H9 (cell line): Measurements from ENCODE around the gene PLPP1. TPM values are rescaled to one million over a fixed set of nuclear protein-coding genes. Genes with fewer than 3 reads are reported as not detected.

ENCODE experiments used
- DNase-seq: peaks from one replicate; pipeline ENCODE4 v3.0.0-alpha.2; 2017
- H2AFZ ChIP-seq: one replicate; pipeline ENCODE4 v1.6.1; 2013; ENCODE audit warnings: mild to moderate bottlenecking, low read length, control low read depth, moderate library complexity
- H2AK5ac ChIP-seq: 2 replicates; pipeline ENCODE4 v1.6.1; 2013; ENCODE audit warnings: low read length, control low read depth, mixed read lengths; ENCODE audit not compliant: insufficient read length
- H2BK120ac ChIP-seq: one replicate; pipeline ENCODE4 v1.6.1; 2013; ENCODE audit warnings: low read depth, mild to moderate bottlenecking, low read length, control low read depth, inconsistent platforms; ENCODE audit not compliant: poor library complexity, severe bottlenecking
- H2BK12ac ChIP-seq: 2 replicates; pipeline ENCODE4 v1.6.1; 2013; ENCODE audit warnings: low read length, control low read depth, mixed read lengths, low read depth; ENCODE audit not compliant: insufficient read length
- H2BK15ac ChIP-seq: 2 replicates; pipeline ENCODE4 v1.6.1; 2013; ENCODE audit warnings: low read depth, low read length, control low read depth
- H2BK20ac ChIP-seq: one replicate; pipeline ENCODE4 v1.6.1; 2013; ENCODE audit warnings: low read depth, mild to moderate bottlenecking, low read length, control low read depth, inconsistent platforms; ENCODE audit not compliant: poor library complexity, severe bottlenecking
- H2BK5ac ChIP-seq: 2 replicates; pipeline ENCODE4 v1.6.1; 2013; ENCODE audit warnings: low read length, control low read depth, mixed read lengths; ENCODE audit not compliant: insufficient read length
- H3K14ac ChIP-seq: 2 replicates; pipeline ENCODE4 v1.6.1; 2013; ENCODE audit warnings: low read length, control low read depth; ENCODE audit not compliant: insufficient read depth
- H3K18ac ChIP-seq: 2 replicates; pipeline ENCODE4 v1.6.1; 2013; ENCODE audit warnings: low read depth, mild to moderate bottlenecking, mixed read lengths, low read length, control low read depth; ENCODE audit not compliant: insufficient read length
- H3K23ac ChIP-seq: 2 replicates; pipeline ENCODE4 v1.6.1; 2013; ENCODE audit warnings: low read length, control low read depth, mixed read lengths, low read depth; ENCODE audit not compliant: insufficient read length
- H3K23me2 ChIP-seq: 2 replicates; pipeline ENCODE4 v1.6.1; 2013; ENCODE audit warnings: low read depth, mild to moderate bottlenecking, mixed read lengths, low read length, control low read depth; ENCODE audit not compliant: insufficient read length, poor library complexity, severe bottlenecking
- H3K27ac ChIP-seq: 2 replicates; pipeline ENCODE4 v1.5.1; 2013; ENCODE audit warnings: low read length, control low read depth, mixed read lengths, low read depth; ENCODE audit not compliant: insufficient read length
- H3K27me3 ChIP-seq: 2 replicates; pipeline ENCODE4 v1.6.1; 2013; ENCODE audit warnings: low read length, control low read depth, inconsistent platforms; ENCODE audit not compliant: insufficient read depth
- H3K4ac ChIP-seq: 2 replicates; pipeline ENCODE4 v1.6.1; 2013; ENCODE audit warnings: low read depth, mild to moderate bottlenecking, control low read depth, inconsistent platforms, low read length, moderate library complexity
- H3K4me1 ChIP-seq: 2 replicates; pipeline ENCODE4 v1.6.1; 2013; ENCODE audit warnings: low read length, control low read depth, inconsistent platforms; ENCODE audit not compliant: insufficient read depth
- H3K4me2 ChIP-seq: 2 replicates; pipeline ENCODE4 v1.6.1; 2013; ENCODE audit warnings: low read length, control low read depth, mixed read lengths; ENCODE audit not compliant: insufficient read length, insufficient read depth
- H3K56ac ChIP-seq: 2 replicates; pipeline ENCODE4 v1.6.1; 2013; ENCODE audit warnings: low read depth, mild to moderate bottlenecking, mixed read lengths, low read length, control low read depth; ENCODE audit not compliant: insufficient read length
- H3K79me1 ChIP-seq: 2 replicates; pipeline ENCODE4 v1.6.1; 2013; ENCODE audit warnings: low read depth, mild to moderate bottlenecking, moderate library complexity, low read length, control low read depth, inconsistent platforms; ENCODE audit not compliant: insufficient read depth, poor library complexity, severe bottlenecking
- H3K79me2 ChIP-seq: 2 replicates; pipeline ENCODE4 v1.6.1; 2013; ENCODE audit warnings: low read length, control low read depth, inconsistent platforms; ENCODE audit not compliant: insufficient read depth
- H3K9ac ChIP-seq: 2 replicates; pipeline ENCODE4 v1.6.1; 2013; ENCODE audit warnings: low read length, control low read depth, mixed read lengths; ENCODE audit not compliant: insufficient read length; ENCODE audit errors: extremely low read depth
- H3K9me3 ChIP-seq: one replicate; pipeline ENCODE4 v1.6.1; 2013; ENCODE audit warnings: low read depth, low read length, inconsistent platforms; ENCODE audit not compliant: control insufficient read depth
- H3T11ph ChIP-seq: one replicate; pipeline ENCODE4 v1.6.1; 2013; ENCODE audit warnings: mild to moderate bottlenecking, low read length, control low read depth, inconsistent platforms
- H4K20me1 ChIP-seq: one replicate; pipeline ENCODE4 v1.6.1; 2013; ENCODE audit not compliant: control insufficient read depth, insufficient read length, insufficient read depth
- H4K5ac ChIP-seq: 2 replicates; pipeline ENCODE4 v1.6.1; 2013; ENCODE audit warnings: low read depth, mild to moderate bottlenecking, mixed read lengths, low read length, control low read depth; ENCODE audit not compliant: insufficient read length
- H4K8ac ChIP-seq: replicated peaks from 2 replicates; pipeline ENCODE4 v1.6.1; 2013; ENCODE audit warnings: low read length, control low read depth, mixed read lengths, low read depth; ENCODE audit not compliant: insufficient read length
- H4K91ac ChIP-seq: 2 replicates; pipeline ENCODE4 v1.6.1; 2013; ENCODE audit warnings: low read depth, mild to moderate bottlenecking, moderate library complexity, mixed read lengths, low read length, control low read depth; ENCODE audit not compliant: insufficient read length
- H3K27ac Mint-ChIP-seq, 3 experiments: 2 replicates in 2 of 3; 3 replicates in 1 of 3; pipeline ENCODE4 v1.8.0; 2020 to 2021; ENCODE audit warnings: mixed read lengths in 3 of 3, mild to moderate bottlenecking in 1 of 3, moderate library complexity in 1 of 3
- H3K27me3 Mint-ChIP-seq: 2 replicates; pipeline ENCODE4 v1.8.0; 2021; ENCODE audit warnings: low read depth, mild to moderate bottlenecking, moderate library complexity, mixed read lengths
- H3K36me3 Mint-ChIP-seq, 3 experiments: 2 replicates in 2 of 3; 3 replicates in 1 of 3; pipeline ENCODE4 v1.8.0; 2020 to 2021; ENCODE audit warnings: low read depth in 3 of 3, mixed read lengths in 3 of 3; ENCODE audit not compliant: insufficient read depth in 1 of 3
- H3K4me1 Mint-ChIP-seq, 2 experiments: 2 replicates each; pipeline ENCODE4 v1.8.0; 2020; ENCODE audit warnings: mixed read lengths in 2 of 2
- H3K4me3 Mint-ChIP-seq, 2 experiments: 2 replicates in 1 of 2; 3 replicates in 1 of 2; pipeline ENCODE4 v1.8.0; 2020 to 2021; ENCODE audit warnings: mild to moderate bottlenecking in 2 of 2, mixed read lengths in 2 of 2, moderate library complexity in 1 of 2
- H3K9me3 Mint-ChIP-seq, 2 experiments: 2 replicates in 1 of 2; 3 replicates in 1 of 2; pipeline ENCODE4 v1.8.0; 2020; ENCODE audit warnings: mild to moderate bottlenecking in 2 of 2, mixed read lengths in 2 of 2, moderate library complexity in 1 of 2
- CTCF ChIP-seq: fragments of 200-600 bp; sonication (generic); conservative IDR thresholded peaks from 3 replicates; pipeline ENCODE4 v1.8.0; 2021; ENCODE audit warnings: antibody characterized with exemption, mild to moderate bottlenecking
- WGBS: extraction: QIAGEN DNeasy Blood & Tissue Kit; methylation state at CpG from one replicate; pipeline ENCODE4 v1.1.7; 2013; ENCODE audit warnings: missing lambda C conversion rate, low lambda C conversion rate, mixed read lengths; ENCODE audit not compliant: insufficient read length; ENCODE audit errors: extremely low coverage; 5-methylcytosine and 5-hydroxymethylcytosine counted together
- total RNA-seq: library from RNA; stranded (reverse); gene quantifications from 2 replicates; pipeline ENCODE4 v1.2.1, GENCODE V29; 2021

PLPP1 gene
- total RNA-seq, 1 experiment from 2014 or later, result 85.9 TPM

- no peak overlapping the region for H4K91ac ChIP-seq
- H2BK5ac ChIP-seq, result no peak overlapping the region
- H3K23ac ChIP-seq, result no peak overlapping the region
- no peak overlapping the region for H2AK5ac ChIP-seq
- no peaks in the 10 kb centered on the region for H3K79me1 ChIP-seq
- no peaks in the 10 kb centered on the region for H3K9me3 ChIP-seq
- no peaks in the 10 kb centered on the region for H3K27me3 Mint-ChIP-seq
- no CpG with 5 or more reads among the region's 3 CpGs for WGBS
- H3K4ac ChIP-seq, result no peak overlapping the region
- no peak for DNase-seq
- no peak overlapping the region for H2BK12ac ChIP-seq
- no peak overlapping the region for H3K27ac Mint-ChIP-seq
- no peak overlapping the region for H3K4me3 Mint-ChIP-seq
- no peaks in the 10 kb centered on the region for H3K27me3 ChIP-seq
- no peak for TF ChIP-seq CTCF
- H3K9ac ChIP-seq, result no peak overlapping the region
- no peak overlapping the region for H2BK20ac ChIP-seq
- no peak overlapping the region for H2AFZ ChIP-seq
- no peak overlapping the region for H3T11ph ChIP-seq
- H3K56ac ChIP-seq, result no peak overlapping the region
- H4K8ac ChIP-seq, result no peak overlapping the region
- H3K14ac ChIP-seq, result no peak overlapping the region
- no peak overlapping the region for H3K4me2 ChIP-seq
- H4K5ac ChIP-seq, result no peak overlapping the region
- no peaks in the 10 kb centered on the region for H4K20me1 ChIP-seq
- no peak overlapping the region for H3K18ac ChIP-seq
- no peaks in the 10 kb centered on the region for H3K36me3 Mint-ChIP-seq
- H2BK120ac ChIP-seq, result no peak overlapping the region
- H3K9me3 Mint-ChIP-seq, result no peaks in the 10 kb centered on the region
- no peaks in the 10 kb centered on the region for H3K79me2 ChIP-seq
- no peak overlapping the region for H2BK15ac ChIP-seq
- peaks cover 5% of the 10 kb centered on the region; the same call in 1 of the 2 replicates for H3K4me1 ChIP-seq
- H3K4me1 Mint-ChIP-seq, result peaks cover 16 to 17% of the 10 kb centered on the region in 2 experiments
- no peak overlapping the region for H3K27ac ChIP-seq
- no peaks in the 10 kb centered on the region for H3K23me2 ChIP-seq
Observed at GRCh38 chr5:55564721-55565120, 30.0 kb upstream of the PLPP1 start.
